IMR-90 (cell line): ENCODE measurements around the gene DHX40.

Experiments
- BHLHE40 ChIP-seq: fragments of 150-350 bp; IDR thresholded peaks from 2 replicates; pipeline ENCODE4 v1.6.1; 2016; ENCODE audit warnings: mild to moderate bottlenecking, low read depth, low read length
- CEBPB ChIP-seq: IDR thresholded peaks from 2 replicates; pipeline ENCODE4 v1.6.1; 2012; ENCODE audit warnings: low read depth, low read length, improper control_type of control experiment
- CHD1 ChIP-seq: IDR thresholded peaks from 2 replicates; pipeline ENCODE4 v1.6.1; 2012; ENCODE audit warnings: low read depth, low read length, improper control_type of control experiment
- CTCF ChIP-seq: conservative IDR thresholded peaks from 2 replicates; pipeline ENCODE4 v1.5.1; 2012; ENCODE audit warnings: mild to moderate bottlenecking, low read depth, low read length, improper control_type of control experiment
- MAZ ChIP-seq: IDR thresholded peaks from 2 replicates; pipeline ENCODE4 v1.6.1; 2012; ENCODE audit warnings: low read depth, mild to moderate bottlenecking, low read length, improper control_type of control experiment, moderate library complexity, borderline replicate concordance
- POLR2A ChIP-seq: IDR thresholded peaks from 2 replicates; pipeline ENCODE4 v1.6.1; 2012; ENCODE audit warnings: mild to moderate bottlenecking, low read depth, low read length
- RAD21 ChIP-seq: IDR thresholded peaks from 2 replicates; pipeline ENCODE4 v1.6.1; 2012; ENCODE audit warnings: low read length, improper control_type of control experiment
- RCOR1 ChIP-seq: IDR thresholded peaks from 2 replicates; pipeline ENCODE4 v1.6.1; 2012; ENCODE audit warnings: mild to moderate bottlenecking, low read length, improper control_type of control experiment; ENCODE audit not compliant: insufficient replicate concordance
- RFX5 ChIP-seq: IDR thresholded peaks from 2 replicates; pipeline ENCODE4 v1.8.0; 2012; ENCODE audit warnings: low read depth, mild to moderate bottlenecking, low read length, moderate library complexity
- SMC3 ChIP-seq: fragments of 150-350 bp; IDR thresholded peaks from 2 replicates; pipeline ENCODE4 v1.6.1; 2016; ENCODE audit warnings: low read depth, mild to moderate bottlenecking, antibody characterized with exemption, low read length, moderate library complexity
- USF2 ChIP-seq: fragments of 150-350 bp; IDR thresholded peaks from 2 replicates; pipeline ENCODE4 v1.6.1; 2017; ENCODE audit warnings: mild to moderate bottlenecking, antibody characterized with exemption, low read length, low read depth

- TF ChIP-seq CTCF (no peak), MAZ (peak; percentile 100), POLR2A (peak; percentile 75), SMC3 (no peak), RFX5 (no peak), RAD21 (no peak), USF2 (peak; percentile 54; the same call in 1 of the 2 replicates), CEBPB (no peak), BHLHE40 (peak; percentile 84), CHD1 (no peak), RCOR1 (peak; percentile 77)
Observed at GRCh38 chr17:59565171-59565958, at the start of gene DHX40.
